Renal cortical epithelial cell (primary cell): Measurements from ENCODE around the gene TIMM29. TPM values are rescaled to one million over a fixed set of nuclear protein-coding genes. Genes with fewer than 3 reads are reported as not detected.
A peak's percentile ranks its signal among the peaks of the same experiment; 100 is the strongest.

Experiments
- DNase-seq: peaks from one replicate; pipeline ENCODE4 v3.0.0-alpha.2; 2011; ENCODE audit warnings: low read depth
- total RNA-seq: library from RNA; depleted of rRNA; stranded (reverse); fragments of >200 nt; gene quantifications from 2 replicates; pipeline ENCODE4 v1.2.3, GENCODE V29; 2014

TIMM29 gene
- 38.9 and 48.6 TPM in 2 replicates for total RNA-seq

DNA sequence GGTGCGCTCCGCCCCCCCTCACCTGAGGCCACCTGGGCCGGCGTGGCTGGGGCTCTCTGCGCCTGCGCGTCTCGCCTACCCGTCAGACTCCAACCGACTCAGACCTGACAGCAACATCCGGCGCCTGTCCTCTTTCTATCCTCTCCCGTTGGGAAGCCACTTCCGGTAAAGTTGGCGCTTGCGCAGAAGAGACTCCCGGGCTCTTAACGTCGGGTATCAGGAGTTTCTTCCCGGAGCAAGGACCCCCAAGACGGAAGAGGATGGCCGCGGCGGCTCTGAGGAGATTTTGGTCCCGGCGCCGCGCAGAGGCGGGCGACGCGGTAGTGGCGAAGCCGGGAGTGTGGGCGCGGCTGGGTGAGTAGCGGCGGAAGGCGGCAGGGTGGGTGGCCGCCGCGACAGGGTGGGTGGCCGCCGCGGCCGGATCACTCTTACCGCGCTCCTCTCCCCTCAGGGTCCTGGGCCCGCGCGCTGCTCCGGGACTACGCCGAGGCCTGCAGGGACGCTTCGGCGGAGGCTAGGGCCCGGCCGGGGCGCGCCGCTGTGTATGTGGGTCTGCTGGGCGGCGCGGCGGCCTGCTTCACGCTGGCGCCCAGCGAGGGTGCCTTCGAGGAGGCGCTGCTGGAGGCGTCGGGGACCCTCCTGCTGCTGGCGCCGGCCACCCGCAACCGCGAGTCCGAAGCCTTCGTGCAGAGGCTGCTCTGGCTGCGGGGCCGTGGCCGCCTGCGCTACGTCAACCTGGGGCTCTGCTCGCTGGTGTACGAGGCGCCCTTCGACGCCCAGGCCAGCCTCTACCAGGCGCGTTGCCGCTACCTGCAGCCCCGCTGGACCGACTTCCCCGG lies at the start of gene TIMM29, which contains the start of gene YIPF2:
Gene TIMM29, plus strand, starts transcription at position 249 of the 839 bp plus-strand sequence. Its CDS starts 12 bp downstream, at position 261.
Gene YIPF2, minus strand, starts transcription at position 77 of the 839 bp plus-strand sequence. CDS start 229 bp downstream, outside the sequence.
- peak; percentile 96 for DNase-seq

DNA sequence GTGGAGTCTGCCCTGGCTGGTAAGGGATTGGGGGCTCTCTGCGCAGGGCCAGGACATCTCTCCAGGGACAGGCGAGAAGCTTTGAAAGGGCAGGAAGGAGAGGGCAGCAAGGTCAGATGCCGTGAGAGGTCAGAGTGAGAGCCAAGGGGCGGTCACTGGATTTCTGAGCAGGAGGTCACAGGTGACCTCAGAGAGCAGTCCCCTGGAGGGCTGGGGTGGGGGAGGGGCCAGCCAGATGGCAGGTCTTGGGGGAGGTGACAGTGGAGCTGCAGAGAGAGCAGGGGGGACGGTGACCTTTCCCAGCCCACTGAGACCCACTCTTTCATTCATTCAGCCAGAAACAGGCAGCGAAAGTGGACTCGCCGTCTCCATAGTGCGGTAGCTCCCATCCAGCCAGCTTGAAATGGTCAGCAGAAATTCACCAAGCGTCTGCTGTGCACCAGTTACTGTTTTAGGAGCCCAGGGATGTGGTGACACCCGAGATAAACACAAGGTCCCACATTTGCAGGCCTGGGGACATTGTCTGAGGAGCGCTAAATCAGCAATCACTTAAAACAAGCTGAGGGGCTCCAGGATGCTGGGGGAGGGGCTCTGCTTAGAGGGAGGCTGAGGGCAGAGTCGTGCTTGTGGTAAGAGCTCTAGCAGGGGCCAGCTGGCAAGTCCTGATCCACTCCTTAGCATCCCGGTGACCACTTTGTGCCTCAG lies 47.1 kb upstream of the TIMM29 start:
- DNase-seq, result no peak

DNA sequence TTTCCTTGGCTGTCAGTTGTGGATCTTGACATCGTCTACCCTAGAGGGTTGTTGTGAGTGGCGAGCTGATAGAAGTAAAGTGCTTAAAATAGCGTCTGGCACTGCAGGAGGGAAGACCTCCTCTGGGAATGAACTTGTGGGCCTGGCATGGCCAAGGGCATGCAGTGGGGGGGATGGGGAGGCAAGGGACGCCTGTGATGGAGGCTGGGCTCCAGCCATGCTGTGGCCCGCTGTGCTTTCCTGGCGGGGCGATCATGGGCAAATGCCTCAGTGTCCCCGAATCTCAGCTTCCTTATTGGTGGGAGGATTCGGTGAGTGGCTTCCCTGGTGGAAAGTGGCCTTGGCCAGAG lies 46.5 kb upstream of the TIMM29 start:
- no peak for DNase-seq

DNA sequence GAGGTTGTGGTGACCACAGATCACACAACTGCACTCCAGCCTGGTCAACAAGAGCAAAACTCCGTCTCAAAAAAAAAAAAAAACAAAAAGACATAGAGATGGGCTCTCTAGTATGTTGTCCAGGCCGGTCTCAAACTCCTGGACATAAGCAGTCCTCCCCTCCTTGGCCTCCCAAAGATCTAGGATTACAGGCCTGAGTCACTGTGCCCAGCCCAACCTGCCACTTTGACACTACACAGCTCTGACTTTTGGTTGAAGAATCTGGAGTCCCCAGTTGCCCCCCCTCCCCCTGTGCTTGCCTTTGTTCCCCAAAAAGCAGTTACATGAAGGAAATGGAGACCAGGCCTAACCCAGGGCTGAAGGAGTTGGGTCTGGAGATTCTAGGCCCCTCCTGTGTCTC lies 44.3 kb upstream of the TIMM29 start:
- DNase-seq, result no peak

DNA sequence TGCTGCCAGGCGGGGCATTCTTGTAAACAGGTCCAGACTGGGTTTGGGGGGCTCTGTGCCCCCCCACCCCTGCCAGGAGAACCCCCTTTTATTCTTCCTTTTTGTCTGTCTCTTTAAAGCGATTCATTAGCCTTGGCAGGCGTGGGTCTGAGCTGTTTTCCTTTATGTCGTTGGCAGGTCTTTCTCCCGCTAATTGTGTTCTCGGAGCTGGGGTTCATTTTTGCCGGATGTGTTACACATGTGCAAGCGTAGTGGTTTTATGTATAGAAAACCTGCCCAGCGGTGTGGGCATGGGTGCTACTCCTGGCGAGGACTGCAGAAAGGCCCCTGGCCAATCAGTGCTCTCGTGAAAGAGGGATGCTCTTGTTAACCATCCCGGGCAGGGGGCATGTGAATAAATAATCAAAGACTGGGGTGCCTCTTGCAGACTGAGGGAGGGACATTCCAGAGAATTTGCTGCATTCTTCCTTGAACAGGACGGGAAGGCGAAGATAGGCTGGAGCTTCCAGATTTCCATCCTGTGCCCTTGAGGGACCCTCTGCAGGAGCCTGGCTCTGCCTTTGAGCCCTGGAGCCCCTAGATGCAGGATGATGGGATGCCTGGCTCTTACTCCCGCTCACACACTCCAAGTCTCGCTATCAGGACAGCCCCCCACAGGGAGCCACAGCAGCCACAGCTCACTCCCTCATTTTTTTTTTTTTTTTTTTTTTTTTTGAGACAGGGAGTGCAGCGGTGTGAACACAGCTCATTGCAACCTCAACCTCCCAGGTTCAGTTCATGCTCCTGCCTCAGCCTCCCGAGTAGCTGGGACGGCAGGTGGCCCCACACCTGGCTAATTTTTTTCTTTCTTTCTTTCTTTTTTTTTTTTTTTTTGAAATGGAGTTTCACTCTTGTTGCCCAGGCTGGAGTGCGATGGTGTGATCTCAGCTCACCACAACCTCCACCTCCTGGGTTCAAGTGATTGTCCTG lies 43.1 kb upstream of the TIMM29 start:
- DNase-seq, result no peak

DNA sequence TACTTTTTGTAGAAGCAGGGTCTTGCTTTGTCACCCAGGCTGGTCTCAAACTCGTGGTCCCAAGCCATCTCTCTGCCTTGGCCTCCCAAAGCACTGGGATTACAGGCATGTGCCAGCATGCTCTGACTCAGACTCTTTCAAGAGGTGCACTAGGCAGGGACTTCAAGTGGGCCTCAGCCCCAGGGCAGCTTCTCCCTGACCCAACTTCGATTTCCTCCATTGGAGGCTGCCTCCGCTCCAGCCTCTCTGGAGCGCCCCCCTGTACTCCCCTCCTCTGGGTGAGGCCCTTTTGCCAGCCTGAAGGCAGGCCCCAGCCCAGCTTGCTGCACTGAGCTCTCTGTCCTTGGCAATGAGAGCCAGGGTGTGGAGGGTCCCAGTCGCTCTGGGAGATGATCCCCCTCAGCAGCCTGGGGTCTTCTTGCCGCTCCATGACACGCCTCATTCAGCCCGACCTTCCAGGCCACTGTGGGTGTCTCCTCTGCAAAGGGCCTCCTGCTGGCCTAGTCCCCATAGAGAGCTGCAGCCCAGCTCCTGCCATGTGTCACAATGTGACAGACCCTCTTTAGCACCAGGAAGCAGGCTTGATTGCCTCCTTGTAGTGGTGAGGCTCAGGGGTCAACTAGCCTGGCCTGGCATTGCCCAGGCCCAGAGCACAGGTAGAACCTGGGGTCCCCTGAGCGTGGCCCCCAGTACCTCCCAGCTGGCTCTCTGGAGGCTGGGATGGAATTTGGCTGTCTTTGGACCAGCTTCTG lies 40.8 kb upstream of the TIMM29 start:
- no peak for DNase-seq

DNA sequence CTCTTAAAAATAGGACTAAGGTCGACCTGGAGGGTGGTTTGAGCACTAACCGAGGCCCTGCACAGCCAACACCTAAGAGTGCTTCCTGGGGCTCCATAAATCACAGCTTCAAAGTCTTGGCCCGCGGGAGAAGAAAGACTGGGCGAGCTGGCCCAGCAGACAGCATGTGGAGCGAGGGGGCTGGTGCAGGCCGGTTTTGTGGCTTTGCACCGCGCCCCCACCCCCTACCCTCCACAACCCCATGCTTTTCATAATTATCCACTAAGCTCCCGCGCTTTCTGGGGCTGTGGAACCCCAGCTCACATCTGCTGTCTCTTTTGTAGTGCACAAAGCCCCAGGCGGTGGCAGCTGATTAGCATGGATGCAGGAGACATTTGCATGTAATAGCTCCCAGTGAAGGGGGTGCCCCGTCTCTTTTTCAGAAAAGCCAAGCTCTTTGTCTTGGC lies 40.2 kb upstream of the TIMM29 start:
- DNase-seq, result no peak

DNA sequence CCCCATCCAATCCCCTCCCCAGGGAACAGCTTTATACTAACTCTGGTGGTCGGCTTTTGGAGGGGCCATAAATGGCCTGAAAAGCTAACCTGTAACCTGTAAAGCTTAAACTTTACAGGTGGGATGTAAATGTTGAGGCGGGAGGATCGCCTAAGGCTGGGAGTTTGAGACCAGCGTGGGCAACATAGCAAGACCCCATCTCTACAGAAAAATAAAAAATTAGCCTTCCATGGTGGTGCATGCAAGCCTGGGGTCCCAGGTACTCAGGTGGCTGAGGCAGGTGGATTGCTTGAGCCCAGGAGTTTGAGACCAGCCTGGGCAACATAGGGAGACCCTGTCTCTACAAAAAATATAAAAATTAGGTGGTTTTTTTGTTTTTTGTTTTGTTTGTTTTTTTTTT lies 38.7 kb upstream of the TIMM29 start:
- no peak for DNase-seq

DNA sequence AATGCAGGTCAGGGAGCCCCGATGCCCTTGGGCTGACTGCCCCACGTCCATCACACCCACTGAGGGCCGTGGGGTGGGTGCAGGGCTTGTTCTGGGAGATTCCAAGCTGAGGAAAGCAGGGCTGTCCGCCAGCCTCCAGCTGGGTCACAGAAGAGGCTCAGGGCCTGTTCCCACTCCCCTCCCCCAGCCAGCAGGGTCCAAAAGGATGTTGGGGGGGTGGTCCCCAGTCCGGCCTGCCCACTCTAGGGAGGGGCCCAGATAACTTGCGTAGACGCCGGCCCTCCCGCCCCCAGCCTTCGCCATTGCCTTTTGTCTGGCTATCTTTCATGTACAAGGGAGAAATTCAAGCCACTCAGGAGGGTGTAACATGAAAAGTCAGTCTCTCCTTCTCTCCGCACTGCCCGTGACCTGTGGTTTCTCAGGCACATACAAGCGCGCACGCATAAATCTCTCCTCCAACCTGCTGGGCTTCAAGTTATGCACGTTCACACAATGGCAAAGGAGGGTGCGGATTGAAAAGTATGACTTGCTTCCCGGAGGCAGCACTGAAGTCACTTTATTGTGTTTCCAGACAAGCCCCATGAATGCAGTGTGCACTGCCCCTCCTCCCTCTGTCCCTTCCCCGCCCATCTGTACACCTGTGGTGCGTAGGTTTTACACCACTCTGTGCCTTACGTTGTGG lies 37.1 kb upstream of the TIMM29 start:
- DNase-seq, result peak; percentile 89

DNA sequence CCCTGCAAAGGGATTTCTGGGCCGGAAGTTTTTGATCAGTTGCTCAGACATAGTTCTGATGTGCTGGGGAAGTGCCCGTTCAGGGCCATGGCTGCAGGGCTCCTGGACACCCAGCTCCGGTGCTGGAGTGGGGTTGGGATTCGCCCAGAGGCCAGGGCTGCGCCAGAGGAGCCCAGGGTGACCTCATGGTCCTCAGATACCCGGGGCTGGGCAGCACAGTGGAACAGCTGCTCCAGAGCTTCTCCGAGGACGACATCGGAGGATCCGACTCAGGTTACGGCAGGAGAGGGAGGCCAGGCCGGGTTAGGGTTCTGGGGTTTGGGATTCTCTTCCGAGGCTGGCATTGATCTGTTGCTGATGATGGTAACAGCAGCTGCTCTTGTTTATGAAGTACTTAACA lies 36.4 kb upstream of the TIMM29 start:
- no peak for DNase-seq

DNA sequence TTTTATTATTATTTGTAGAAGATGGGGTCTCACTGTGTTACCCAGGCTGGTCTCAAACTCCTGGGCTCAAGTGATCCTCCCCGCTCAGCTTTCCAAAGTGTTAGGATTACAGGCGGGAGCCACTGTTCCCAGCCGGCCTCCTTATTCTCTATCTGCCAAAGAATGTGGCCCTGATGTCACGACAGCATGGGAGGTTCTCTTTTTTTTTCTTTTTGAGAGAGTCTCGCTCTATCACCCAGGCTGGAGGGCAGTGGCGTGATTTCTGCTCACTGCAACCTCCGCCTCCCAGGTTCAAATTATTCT lies 33.7 kb upstream of the TIMM29 start:
- no peak for DNase-seq

DNA sequence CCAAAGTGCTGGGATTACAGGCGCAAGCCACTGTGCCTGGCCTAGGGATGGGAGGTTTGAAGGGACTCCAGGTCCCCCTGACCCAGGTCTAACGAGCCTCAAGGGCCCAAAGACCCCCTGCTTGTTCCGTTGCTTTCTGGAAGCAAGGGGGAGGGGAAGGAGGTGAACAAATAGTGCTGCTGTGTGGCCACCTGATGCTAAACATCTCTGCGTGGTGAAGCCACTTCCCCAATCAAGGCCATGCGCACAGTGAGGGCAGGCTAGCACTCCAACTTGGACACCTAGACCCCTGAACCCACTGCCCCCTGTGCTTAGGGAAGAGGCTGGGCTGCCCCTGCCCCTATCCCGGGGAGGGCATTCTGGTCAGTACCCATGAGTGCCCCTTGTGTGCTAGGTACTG lies 33.2 kb upstream of the TIMM29 start:
- no peak for DNase-seq

DNA sequence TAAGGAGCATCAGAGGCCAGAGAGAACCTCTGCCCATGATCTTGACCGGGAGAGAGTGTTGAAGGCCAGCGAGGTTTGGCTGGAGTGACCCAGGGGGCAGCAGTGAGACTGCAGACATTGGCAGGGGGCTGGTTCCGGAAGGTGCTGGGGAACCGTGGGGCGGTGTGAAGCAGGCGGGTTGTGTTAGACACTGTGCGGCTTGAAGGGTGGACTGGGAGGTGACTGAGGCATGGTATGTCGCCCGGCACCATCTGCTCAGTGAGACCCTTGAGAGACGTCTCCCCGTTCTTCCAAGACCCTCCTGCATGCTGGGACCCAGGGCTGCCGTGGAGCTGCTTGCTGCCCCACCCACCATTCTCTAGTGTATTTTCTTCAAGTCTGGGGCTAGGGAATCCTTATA lies 32.7 kb upstream of the TIMM29 start:
- no peak for DNase-seq

DNA sequence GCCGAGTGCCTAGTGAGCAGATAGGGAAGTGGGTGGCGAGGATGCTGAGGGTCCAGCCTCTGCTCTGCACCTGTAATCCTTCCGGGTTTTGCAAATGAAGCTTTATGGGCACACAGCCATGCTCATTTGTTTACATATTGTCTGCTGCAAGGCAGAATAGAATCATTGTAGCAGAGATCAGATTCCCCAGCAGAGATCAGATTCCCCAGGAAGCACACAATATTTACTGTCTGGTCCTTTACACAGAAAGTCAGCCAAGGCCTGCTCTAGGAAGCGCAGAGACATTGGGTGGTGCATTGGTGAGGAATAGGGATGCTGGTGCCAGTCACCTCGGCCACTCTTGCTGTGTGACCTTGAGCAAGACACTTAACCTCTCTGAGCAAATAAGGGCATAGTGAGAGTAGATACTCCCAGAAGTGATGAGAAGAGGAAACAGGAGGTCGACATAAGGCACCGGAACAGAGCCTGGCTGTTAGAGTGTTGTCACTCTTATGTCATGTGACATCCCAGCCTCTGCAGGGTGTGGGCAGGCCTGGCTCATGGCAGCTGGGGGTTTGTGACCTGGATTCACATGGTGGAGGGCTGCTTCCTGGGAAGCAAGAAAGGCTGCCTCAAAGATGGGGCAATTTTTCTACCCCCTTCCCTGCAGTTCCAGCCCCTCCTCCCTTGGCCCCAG lies 31.6 kb upstream of the TIMM29 start:
- no peak for DNase-seq

DNA sequence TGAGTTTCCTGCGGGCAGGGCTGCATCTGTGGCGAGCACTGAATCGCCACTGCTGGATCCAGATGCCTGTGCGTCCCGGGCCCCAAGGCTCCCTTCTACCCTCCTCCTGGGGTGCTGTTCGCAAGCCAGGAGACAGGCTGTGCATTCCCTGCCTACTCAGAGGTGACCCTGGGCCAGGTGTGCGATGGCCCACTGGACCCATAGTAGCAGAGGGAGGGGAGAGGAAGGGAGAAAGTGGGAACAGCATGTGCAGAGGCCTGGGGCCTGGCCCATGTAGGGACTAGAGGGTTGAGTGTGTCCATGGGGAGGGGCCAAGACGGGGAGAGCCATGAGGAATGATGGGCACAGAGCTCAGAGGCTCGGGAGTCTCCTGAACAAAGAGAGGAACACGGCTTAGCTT lies 30.0 kb upstream of the TIMM29 start:
- DNase-seq, result no peak

DNA sequence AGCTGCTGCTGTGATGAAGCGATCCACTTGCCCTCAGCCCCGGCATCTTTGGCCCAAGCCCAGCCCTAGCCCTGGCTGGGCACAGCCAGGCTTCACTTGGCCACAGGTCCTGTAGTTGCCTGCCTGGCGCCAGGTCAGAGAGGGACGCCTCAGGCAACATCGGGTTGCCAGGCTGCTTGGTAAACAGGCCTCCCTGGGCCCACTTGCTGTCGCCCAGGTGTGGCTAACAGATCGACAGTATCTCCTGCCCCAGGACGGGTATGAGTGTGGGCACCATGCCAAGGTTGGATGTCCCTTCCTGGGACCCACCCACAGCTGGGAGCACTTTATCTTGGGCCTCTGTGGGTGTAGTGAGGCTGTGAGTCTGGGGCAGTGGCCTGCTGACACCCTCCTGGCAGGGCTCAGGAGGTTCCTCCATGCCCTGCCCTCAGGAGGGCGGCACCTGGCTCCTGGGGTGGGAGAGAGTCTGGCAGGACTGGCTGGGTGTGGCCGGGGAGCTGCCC lies 29.4 kb upstream of the TIMM29 start:
- DNase-seq, result peak; percentile 64

DNA sequence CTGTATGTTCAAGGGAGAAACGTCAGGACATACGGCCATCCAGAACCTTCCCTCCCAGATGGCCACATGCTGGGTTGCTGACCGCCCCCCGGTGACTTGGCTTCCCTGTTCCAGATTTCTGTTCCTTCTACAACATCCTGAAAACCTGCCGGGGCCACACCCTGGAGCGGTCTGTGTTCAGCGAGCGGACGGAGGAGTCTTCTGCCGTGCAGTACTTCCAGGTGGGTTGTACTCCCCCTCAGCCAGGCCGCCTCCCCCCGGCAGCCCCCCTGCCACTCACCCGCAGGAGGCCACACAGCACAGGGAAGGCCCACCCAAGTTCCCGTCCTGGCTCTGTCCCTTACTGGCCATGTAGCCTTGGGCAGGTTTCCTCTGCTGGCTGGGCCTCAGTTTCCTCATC lies 20.7 kb upstream of the TIMM29 start:
- no peak for DNase-seq

DNA sequence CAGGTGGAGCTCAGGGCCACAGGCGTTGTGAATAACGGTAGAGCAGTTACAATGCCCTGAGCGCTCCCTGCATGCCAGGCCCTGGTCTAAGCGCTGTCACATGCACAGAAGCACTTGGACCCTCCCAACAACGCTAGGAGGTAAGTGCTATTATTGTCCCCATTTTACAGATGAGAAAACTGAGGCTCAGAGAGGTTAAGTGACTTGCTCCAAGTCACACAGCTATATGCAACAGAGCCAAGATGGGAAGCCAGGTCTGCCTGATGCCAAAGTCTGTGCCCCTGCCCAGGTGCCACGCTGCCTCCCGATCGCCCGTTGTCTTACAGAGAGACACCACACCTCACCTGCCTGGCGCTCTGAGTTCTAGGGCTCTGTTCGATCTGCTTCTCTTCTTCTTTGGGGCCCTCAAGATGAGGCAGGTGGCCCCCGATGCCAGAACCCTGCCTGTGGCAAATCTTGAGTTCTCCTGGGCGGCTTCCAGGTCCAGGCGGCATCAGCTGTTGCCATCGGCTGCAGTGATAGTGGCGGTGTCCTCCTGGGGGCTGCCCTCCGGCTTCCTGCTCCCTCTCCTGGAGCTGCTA lies 20.1 kb upstream of the TIMM29 start:
- no peak for DNase-seq

DNA sequence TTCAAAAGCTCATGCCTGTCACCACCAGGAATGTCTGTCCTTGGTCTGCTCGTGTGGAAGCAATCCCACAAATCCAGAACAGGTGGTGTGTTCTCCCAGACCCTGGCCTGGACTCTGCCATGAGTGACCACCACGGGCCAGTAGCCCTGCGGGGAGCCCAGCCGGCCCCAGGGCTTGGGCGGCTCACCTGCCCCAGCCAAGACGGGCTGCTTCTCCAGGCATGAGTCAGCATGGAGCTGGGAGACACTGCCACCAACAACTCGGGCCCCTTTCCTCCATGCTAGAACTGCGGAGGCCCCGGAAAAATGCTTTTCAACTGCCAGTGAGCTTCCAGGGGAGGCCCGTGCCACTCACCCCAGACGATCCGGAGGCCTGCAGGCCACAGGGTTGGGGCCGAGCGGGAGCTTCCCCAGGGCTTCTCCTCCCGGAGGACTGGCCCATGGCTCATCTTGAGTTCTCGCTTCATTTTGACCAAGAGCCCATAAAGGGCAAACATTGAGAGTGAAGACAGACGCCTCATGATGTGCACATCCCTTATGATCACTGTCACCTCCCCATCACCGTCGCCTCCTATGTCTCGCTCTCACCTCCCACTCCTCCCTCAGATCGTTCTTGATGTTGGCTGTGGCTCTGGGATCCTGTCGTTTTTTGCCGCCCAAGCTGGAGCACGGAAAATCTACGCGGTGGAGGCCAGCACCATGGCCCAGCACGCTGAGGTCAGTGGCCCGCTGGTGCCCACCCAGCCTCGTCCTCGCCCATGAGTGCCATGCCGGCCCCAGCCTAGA lies 16.8 kb upstream of the TIMM29 start:
- no peak for DNase-seq
